Natural killer cell (primary cell): ENCODE measurements around the gene MGAT3. TPM values are rescaled to one million over a fixed set of nuclear protein-coding genes. Genes with fewer than 3 reads are reported as not detected.
A peak's percentile ranks its signal among the peaks of the same experiment; 100 is the strongest.

ENCODE experiments used
- ATAC-seq, 3 donors: fragments of 150-1000 bp in 2 of 3; fragments of 200-7000 bp in 1 of 3; cut with Tn5 transposase; 1 replicate in 1 of 3; 2 replicates in 2 of 3; pipeline ENCODE4 v1.10.0; 2021; ENCODE audit warnings: mild to moderate bottlenecking in 2 of 3, moderate library complexity in 2 of 3
- DNase-seq, 2 donors: peaks; one replicate each; pipeline versions ENCODE4 v3.0.0 to v3.0.0-alpha.2; 2013 to 2021; ENCODE audit warnings: mixed read lengths in 1 of 2
- H3K27ac ChIP-seq: one replicate; pipeline ENCODE4 v1.5.1; 2013; ENCODE audit warnings: mild to moderate bottlenecking, low read length
- H3K27me3 ChIP-seq: one replicate; pipeline ENCODE4 v1.6.1; 2013; ENCODE audit warnings: low read length; ENCODE audit not compliant: control insufficient read depth, insufficient read depth
- H3K36me3 ChIP-seq: one replicate; pipeline ENCODE4 v1.6.1; 2013; ENCODE audit warnings: low read length; ENCODE audit not compliant: control insufficient read depth, insufficient read depth
- H3K4me1 ChIP-seq: one replicate; pipeline ENCODE4 v1.6.1; 2013; ENCODE audit warnings: low read length; ENCODE audit not compliant: control insufficient read depth, insufficient read depth
- H3K4me3 ChIP-seq: one replicate; pipeline ENCODE4 v1.5.1; 2013; ENCODE audit warnings: low read length
- H3K9me3 ChIP-seq: one replicate; pipeline ENCODE4 v1.6.1; 2013; ENCODE audit warnings: low read length; ENCODE audit not compliant: control insufficient read depth, insufficient read depth
- H3K27ac Mint-ChIP-seq, 2 donors: one replicate each; pipeline ENCODE4 v1.8.0; 2022; ENCODE audit warnings: mild to moderate bottlenecking in 2 of 2, mixed read lengths in 2 of 2, moderate library complexity in 1 of 2
- H3K27me3 Mint-ChIP-seq, 2 donors: one replicate each; pipeline ENCODE4 v1.8.0; 2022; ENCODE audit warnings: low read depth in 2 of 2, mixed read lengths in 2 of 2
- H3K36me3 Mint-ChIP-seq: one replicate; pipeline ENCODE4 v1.8.0; 2022; ENCODE audit warnings: mixed read lengths
- H3K4me1 Mint-ChIP-seq, 2 donors: one replicate each; pipeline ENCODE4 v1.8.0; 2022; ENCODE audit warnings: mixed read lengths in 2 of 2
- H3K4me3 Mint-ChIP-seq: one replicate; pipeline ENCODE4 v1.8.0; 2022; ENCODE audit warnings: mild to moderate bottlenecking, moderate library complexity, mixed read lengths
- H3K9me3 Mint-ChIP-seq, 2 donors: one replicate each; pipeline ENCODE4 v1.8.0; 2022; ENCODE audit warnings: mixed read lengths in 2 of 2
- WGBS: methylation state at CpG from one replicate; pipeline ENCODE4 v1.1.7; 2013; ENCODE audit warnings: missing lambda C conversion rate; ENCODE audit not compliant: insufficient coverage; 5-methylcytosine and 5-hydroxymethylcytosine counted together
- intact Hi-C: fragments of 100-400 bp; cut with micrococcal nuclease; formaldehyde crosslinking; loops from one replicate; pipeline ENCODE4 v1.14.2; 2022
- total RNA-seq, 4 donors: library from RNA; stranded (reverse); fragments of 120-200 nt in 1 of 4; gene quantifications; one replicate each; pipeline versions ENCODE4 v1.2.3 to v1.2.4, GENCODE V29; 2013 to 2022
- TF ChIP-seq, protein P1 (sequence below): fragments of 200-600 bp; IDR thresholded peaks from one replicate; pipeline ENCODE4 v1.8.0; 2022; ENCODE audit warnings: antibody characterized with exemption

The MGAT3 gene
- total RNA-seq, 3 donors from 2014 or later (not counting 1 experiment from before 2014, with no cell fraction given), result 0.09 to 13.7 (median 0.11) TPM

DNA sequence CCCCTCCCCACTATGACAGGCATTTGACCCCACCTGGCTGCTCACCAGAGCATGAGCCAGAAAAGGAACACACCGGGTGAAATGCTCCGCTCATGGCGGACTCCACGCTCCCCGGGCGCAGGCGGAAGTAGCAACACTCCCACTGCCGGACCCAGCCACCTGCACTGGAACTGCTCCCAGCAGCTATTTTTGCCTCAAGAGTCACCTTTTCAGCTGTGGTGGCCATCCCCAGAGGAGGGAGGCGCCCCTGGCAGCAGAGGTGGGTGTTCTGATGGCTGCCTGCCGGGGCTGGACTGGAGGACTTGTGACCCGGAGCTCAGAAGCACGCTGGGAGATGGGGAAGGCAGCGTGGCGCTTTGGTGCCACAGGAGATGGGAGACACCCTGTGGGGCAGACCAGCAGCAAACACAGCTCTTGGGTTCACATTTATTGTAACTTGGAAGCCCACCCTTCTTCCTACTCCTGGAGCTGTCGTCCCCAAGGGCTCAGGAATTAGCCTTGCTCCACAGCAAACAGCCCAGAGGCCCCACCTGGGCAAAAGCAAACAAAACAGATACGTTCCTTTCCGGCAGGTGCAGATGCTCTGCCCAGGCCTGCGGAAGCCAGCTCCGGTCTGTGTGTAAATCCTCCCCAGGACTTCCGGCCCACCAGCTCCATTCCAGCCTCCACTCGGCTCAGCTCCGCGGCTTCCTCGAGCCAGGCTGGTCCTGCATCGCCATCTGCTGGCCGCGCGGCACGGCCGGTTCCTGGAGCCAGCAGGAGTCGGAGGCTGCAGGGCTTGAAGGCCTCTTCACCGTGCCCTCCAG lies 72.1 kb downstream of the MGAT3 start:
- intact Hi-C loops, result loop anchor here (1.0 to 2.0 kb wide), 3 partner anchors 34 to 358 kb away; partner anchors contain the start of gene RPL3
- TF ChIP-seq, protein P1, sequence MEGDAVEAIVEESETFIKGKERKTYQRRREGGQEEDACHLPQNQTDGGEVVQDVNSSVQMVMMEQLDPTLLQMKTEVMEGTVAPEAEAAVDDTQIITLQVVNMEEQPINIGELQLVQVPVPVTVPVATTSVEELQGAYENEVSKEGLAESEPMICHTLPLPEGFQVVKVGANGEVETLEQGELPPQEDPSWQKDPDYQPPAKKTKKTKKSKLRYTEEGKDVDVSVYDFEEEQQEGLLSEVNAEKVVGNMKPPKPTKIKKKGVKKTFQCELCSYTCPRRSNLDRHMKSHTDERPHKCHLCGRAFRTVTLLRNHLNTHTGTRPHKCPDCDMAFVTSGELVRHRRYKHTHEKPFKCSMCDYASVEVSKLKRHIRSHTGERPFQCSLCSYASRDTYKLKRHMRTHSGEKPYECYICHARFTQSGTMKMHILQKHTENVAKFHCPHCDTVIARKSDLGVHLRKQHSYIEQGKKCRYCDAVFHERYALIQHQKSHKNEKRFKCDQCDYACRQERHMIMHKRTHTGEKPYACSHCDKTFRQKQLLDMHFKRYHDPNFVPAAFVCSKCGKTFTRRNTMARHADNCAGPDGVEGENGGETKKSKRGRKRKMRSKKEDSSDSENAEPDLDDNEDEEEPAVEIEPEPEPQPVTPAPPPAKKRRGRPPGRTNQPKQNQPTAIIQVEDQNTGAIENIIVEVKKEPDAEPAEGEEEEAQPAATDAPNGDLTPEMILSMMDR, result peak; percentile 93
- Mint-ChIP-seq H3K9me3 (no peaks in the 10 kb centered on the region), H3K27ac (peak overlapping the region; percentile 71 to 75), H3K36me3 (no peaks in the 10 kb centered on the region), H3K27me3 (no peaks in the 10 kb centered on the region), H3K4me1 (peaks cover 54 to 76% of the 10 kb centered on the region in 2 donors), H3K4me3 (peak overlapping the region; percentile 53)
- 38% methylated on average over 32 of the region's 32 CpGs for WGBS
- Histone ChIP-seq H3K9me3 (no peaks in the 10 kb centered on the region), H3K4me3 (no peak overlapping the region), H3K4me1 (peaks cover 76% of the 10 kb centered on the region), H3K27me3 (no peaks in the 10 kb centered on the region), H3K36me3 (peaks cover 37% of the 10 kb centered on the region), H3K27ac (peak overlapping the region; percentile 36)
- DNase-seq, result peak; percentile 87 to 97
- ATAC-seq, result peak; percentile 59 to 82 (median 62)

DNA sequence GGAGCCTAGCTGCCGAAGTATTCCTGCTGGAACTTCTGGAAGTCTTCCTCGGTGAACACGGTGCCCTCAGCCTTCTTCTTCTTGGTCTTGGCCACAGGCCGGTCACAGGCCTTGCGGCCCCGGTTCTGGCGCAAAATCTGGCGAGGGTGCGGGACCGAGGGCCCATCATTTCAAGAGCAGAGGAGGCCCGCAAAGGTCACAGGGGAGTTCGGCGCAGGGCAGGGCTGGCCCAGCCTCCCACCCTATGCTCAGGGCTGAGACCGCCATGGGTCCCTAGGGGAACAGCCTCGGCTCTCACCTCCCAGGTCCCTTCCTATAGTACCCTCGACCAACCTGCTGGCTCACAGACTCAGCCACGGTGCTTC lies 72.7 kb downstream of the MGAT3 start:
- peaks cover 54 to 77% of the 10 kb centered on the region in 2 donors for H3K4me1 Mint-ChIP-seq
- Histone ChIP-seq H3K27ac (no peak overlapping the region), H3K27me3 (no peaks in the 10 kb centered on the region), H3K9me3 (no peaks in the 10 kb centered on the region), H3K36me3 (peaks cover 31% of the 10 kb centered on the region), H3K4me1 (peaks cover 71% of the 10 kb centered on the region), H3K4me3 (no peak overlapping the region)
- H3K9me3 Mint-ChIP-seq, result no peaks in the 10 kb centered on the region
- no peaks in the 10 kb centered on the region for H3K36me3 Mint-ChIP-seq
- peak overlapping the region; percentile 71 to 75 for H3K27ac Mint-ChIP-seq
- intact Hi-C loops, result loop anchor here (1.0 to 2.0 kb wide), 3 partner anchors 34 to 359 kb away; partner anchors contain the start of gene RPL3
- TF ChIP-seq, protein P1, result peak; percentile 62
- DNase-seq (no peak), ATAC-seq (no peak)
- WGBS, result 69% methylated on average over 17 of the region's 17 CpGs
- peak overlapping the region; percentile 53 for H3K4me3 Mint-ChIP-seq
- no peaks in the 10 kb centered on the region for H3K27me3 Mint-ChIP-seq

DNA sequence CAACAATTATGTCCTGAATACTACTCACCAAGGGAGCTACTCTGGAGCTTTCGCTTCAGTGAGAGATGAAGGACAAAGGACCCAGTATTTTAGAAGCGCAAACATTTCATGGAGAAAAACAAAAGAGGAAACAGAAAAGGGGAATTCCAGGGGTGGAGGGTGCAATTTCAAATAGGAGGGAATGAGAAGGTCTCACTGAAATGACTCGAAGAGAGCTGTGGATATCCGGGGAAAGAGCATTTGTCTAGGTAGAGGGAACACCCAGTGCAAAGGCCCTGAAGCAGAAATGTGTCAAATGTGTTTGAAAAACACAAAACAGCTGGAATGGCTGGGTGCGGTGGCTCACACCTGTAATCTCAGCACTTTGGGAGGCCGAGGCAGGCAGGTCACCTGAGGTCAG lies 73.3 kb downstream of the MGAT3 start:
- intact Hi-C loops, result loop anchor here (2.0 to 10.0 kb wide), 4 partner anchors 187 to 1115 kb away; partner anchors contain the start of gene CBX6
- peak overlapping the region; percentile 92 to 97 for H3K27ac Mint-ChIP-seq
- no peaks in the 10 kb centered on the region for H3K9me3 Mint-ChIP-seq
- Histone ChIP-seq H3K27ac (no peak overlapping the region), H3K4me1 (peaks cover 75% of the 10 kb centered on the region), H3K36me3 (peaks cover 24% of the 10 kb centered on the region), H3K9me3 (no peaks in the 10 kb centered on the region), H3K4me3 (no peak overlapping the region), H3K27me3 (no peaks in the 10 kb centered on the region)
- no peaks in the 10 kb centered on the region for H3K27me3 Mint-ChIP-seq
- WGBS, result 89% methylated on average over 6 of the region's 6 CpGs
- ATAC-seq, result no peak
- peaks cover 47 to 73% of the 10 kb centered on the region in 2 donors for H3K4me1 Mint-ChIP-seq
- DNase-seq, result no peak
- peak overlapping the region; percentile 47 for H3K4me3 Mint-ChIP-seq
- TF ChIP-seq, protein P1, result no peak
- no peaks in the 10 kb centered on the region for H3K36me3 Mint-ChIP-seq
